CD4-positive, alpha-beta T cell (primary cell): ENCODE results near the gene CLDN19. TPM values are rescaled to one million over a fixed set of nuclear protein-coding genes. Genes with fewer than 3 reads are reported as not detected.

ENCODE experiments used
- ATAC-seq: fragments of 200-7000 bp; cut with Tn5 transposase; one replicate; pipeline ENCODE4 v1.10.0; 2022; ENCODE audit warnings: mild to moderate bottlenecking; ENCODE audit not compliant: poor library complexity
- CTCF ChIA-PET: fragments of 350-600 bp; sonication (Branson Sonifier 250); formaldehyde crosslinking; loops from one replicate; lab custom pipeline; 2021; ENCODE audit warnings: antibody characterized with exemption, inconsistent platforms; lab: Charles Lee
- POLR2A ChIA-PET: fragments of 350-600 bp; sonication (Branson Sonifier 250); formaldehyde crosslinking; loops from one replicate; lab custom pipeline; 2021; ENCODE audit warnings: antibody characterized with exemption, inconsistent platforms; lab: Charles Lee
- DNase-seq, 14 experiments: peaks; one replicate each; pipeline ENCODE4 v3.0.0-alpha.2; 2013 to 2020; ENCODE audit warnings: mixed read lengths in 2 of 14
- H3K27ac ChIP-seq, 2 donors: one replicate each; pipeline versions ENCODE4 v1.5.1 to v1.7.0; 2013; ENCODE audit warnings: low read length in 2 of 2, low read depth in 1 of 2, mild to moderate bottlenecking in 1 of 2
- H3K27me3 ChIP-seq, 2 experiments: 1 replicate in 1 of 2; 2 replicates in 1 of 2; pipeline versions ENCODE4 v1.6.1 to v1.7.0; 2013; ENCODE audit warnings: low read length in 2 of 2, control low read depth in 1 of 2, mild to moderate bottlenecking in 1 of 2, moderate library complexity in 1 of 2; ENCODE audit not compliant: insufficient read depth in 2 of 2, control insufficient read depth in 1 of 2
- H3K36me3 ChIP-seq: one replicate; pipeline ENCODE4 v1.6.1; 2013; ENCODE audit warnings: low read length, control low read depth; ENCODE audit not compliant: insufficient read depth
- H3K4me1 ChIP-seq: one replicate; pipeline ENCODE4 v1.6.1; 2013; ENCODE audit warnings: low read length, control low read depth; ENCODE audit not compliant: insufficient read depth
- H3K4me3 ChIP-seq: one replicate; pipeline ENCODE4 v1.5.1; 2013; ENCODE audit warnings: mild to moderate bottlenecking, low read length, moderate library complexity
- H3K9me3 ChIP-seq, 2 experiments: 1 replicate in 1 of 2; 2 replicates in 1 of 2; pipeline versions ENCODE4 v1.6.1 to v1.7.0; 2013; ENCODE audit warnings: low read length in 2 of 2, mild to moderate bottlenecking in 2 of 2, control low read depth in 1 of 2, moderate library complexity in 1 of 2; ENCODE audit not compliant: control insufficient read depth in 1 of 2, insufficient read depth in 1 of 2
- H3K27ac Mint-ChIP-seq: one replicate; pipeline ENCODE4 v1.8.0; 2020; ENCODE audit warnings: mixed read lengths
- H3K27me3 Mint-ChIP-seq: one replicate; pipeline ENCODE4 v1.8.0; 2021; ENCODE audit warnings: mixed read lengths
- H3K36me3 Mint-ChIP-seq: one replicate; pipeline ENCODE4 v1.8.0; 2021; ENCODE audit warnings: low read depth, mixed read lengths
- H3K4me1 Mint-ChIP-seq: one replicate; pipeline ENCODE4 v1.8.0; 2021; ENCODE audit warnings: low read depth, mixed read lengths
- H3K4me3 Mint-ChIP-seq: one replicate; pipeline ENCODE4 v1.8.0; 2020; ENCODE audit warnings: mild to moderate bottlenecking, mixed read lengths
- H3K9me3 Mint-ChIP-seq: one replicate; pipeline ENCODE4 v1.8.0; 2020; ENCODE audit warnings: mixed read lengths
- CTCF ChIP-seq: fragments of 200-600 bp; IDR thresholded peaks from one replicate; pipeline ENCODE4 v1.8.0; 2022; ENCODE audit warnings: antibody characterized with exemption, mild to moderate bottlenecking
- intact Hi-C, 2 experiments: fragments of 100-400 bp; cut with DNase I in 1 of 2; cut with micrococcal nuclease in 1 of 2; formaldehyde crosslinking; loops; one replicate each; pipeline versions ENCODE4 v1.15.1 to v1.9.0; 2023 to 2025; cut with DNase I, micrococcal nuclease
- total RNA-seq, 174 experiments: library from RNA in 2 of 174; stranded (reverse) in 2 of 174; gene quantifications; one replicate each; pipeline ENCODE4 v1.2.3 and lab custom pipeline; 2021 to 2026

Gene CLDN19
- total RNA-seq, 2 experiments from 2014 or later: not detected

DNA sequence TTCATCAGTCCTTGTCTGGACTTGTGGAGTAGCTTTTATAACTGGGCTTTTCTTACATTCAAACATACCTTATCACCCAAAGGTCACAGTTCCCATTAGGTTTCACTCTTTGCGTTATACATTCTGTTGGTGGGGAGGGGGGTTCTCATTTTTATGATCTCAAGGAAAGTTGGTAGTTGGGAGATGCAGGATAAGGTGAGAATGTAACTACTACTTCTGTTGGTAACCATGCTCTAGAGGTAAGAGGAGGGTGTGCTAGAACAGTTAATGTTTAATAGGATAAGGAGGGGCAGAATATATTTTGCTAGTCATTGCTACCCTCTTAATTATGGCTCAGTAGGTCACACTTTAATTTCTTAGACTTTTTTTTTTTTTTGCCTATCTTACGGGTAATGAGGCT lies 47.1 kb downstream of the CLDN19 start:
- H3K27ac ChIP-seq: no peak overlapping the region

DNA sequence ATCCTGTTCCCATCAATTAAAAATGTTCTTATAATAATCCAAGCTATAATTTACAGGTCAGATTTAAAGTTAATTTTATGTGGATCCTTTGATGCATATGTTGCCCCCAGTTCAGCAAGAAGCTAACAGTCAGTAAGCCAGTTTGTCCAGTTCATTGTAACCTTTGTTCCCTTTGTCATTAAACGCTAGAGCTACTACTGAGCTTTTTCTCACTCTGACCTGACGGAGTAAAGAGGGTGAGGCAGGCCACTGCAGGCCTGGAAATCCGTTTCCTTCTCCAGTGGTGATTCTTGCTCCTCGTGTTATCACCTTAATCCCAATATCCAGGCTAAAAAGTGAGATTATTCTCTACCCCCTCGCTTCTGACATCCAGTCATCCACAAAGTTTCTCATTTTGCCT lies 47.6 kb downstream of the CLDN19 start:
- ChIA-PET POLR2A (interaction anchor here (1.0 to 4.7 kb wide), 2 partner anchors 10 to 202 kb away, joined by 3 to 37 read pairs; partner anchors contain the start of gene YBX1), CTCF (interaction anchor here (0.6 to 0.7 kb wide), 2 partner anchors 31 to 35 kb away, joined by 3 read pairs; partner anchors contain the start of gene PPIH)
- peaks cover 45% of the 10 kb centered on the region for H3K36me3 ChIP-seq
- H3K27ac ChIP-seq: no peak overlapping the region
- peaks cover 27% of the 10 kb centered on the region for H3K4me1 ChIP-seq
- no peak for ATAC-seq
- DNase-seq: no peak
- TF ChIP-seq CTCF: no peak
- no peak overlapping the region for H3K4me3 ChIP-seq
- intact Hi-C loops: loop anchor here in 1 of 2 experiments (10.0 kb wide), 1 partner anchor 48 kb away; no protein-coding TSS in a partner anchor
- Mint-ChIP-seq H3K27me3 (no peaks in the 10 kb centered on the region), H3K9me3 (no peaks in the 10 kb centered on the region), H3K4me3 (no peak overlapping the region), H3K36me3 (peaks cover 66% of the 10 kb centered on the region), H3K27ac (peak overlapping the region; percentile 35), H3K4me1 (peaks cover 84% of the 10 kb centered on the region)
- no peaks in the 10 kb centered on the region for H3K27me3 ChIP-seq
- no peaks in the 10 kb centered on the region for H3K9me3 ChIP-seq

More for the DNA sequence above, 47.1 kb downstream of the CLDN19 start:
- no peaks in the 10 kb centered on the region for H3K9me3 Mint-ChIP-seq
- H3K4me3 ChIP-seq: no peak overlapping the region
- no peaks in the 10 kb centered on the region for H3K9me3 ChIP-seq
- H3K4me1 ChIP-seq: peaks cover 23% of the 10 kb centered on the region
- ChIA-PET CTCF (interaction anchor here (0.7 kb wide), 1 partner anchor 35 kb away, joined by 3 read pairs; the partner anchor contains the start of gene PPIH), POLR2A (interaction anchor here (4.7 kb wide), 1 partner anchor 11 kb away, joined by 37 read pairs; the partner anchor contains the start of gene YBX1)
- H3K27me3 Mint-ChIP-seq: no peaks in the 10 kb centered on the region
- intact Hi-C loops: loop anchor here in 1 of 2 experiments (10.0 kb wide), 1 partner anchor 48 kb away; no protein-coding TSS in a partner anchor
- no peak for TF ChIP-seq CTCF
- ATAC-seq (no peak), DNase-seq (no peak)
- H3K36me3 ChIP-seq: peaks cover 45% of the 10 kb centered on the region
- peak overlapping the region; percentile 35 for H3K27ac Mint-ChIP-seq
- no peak overlapping the region for H3K4me3 Mint-ChIP-seq
- H3K36me3 Mint-ChIP-seq: peaks cover 66% of the 10 kb centered on the region
- H3K27me3 ChIP-seq: no peaks in the 10 kb centered on the region
- peaks cover 80% of the 10 kb centered on the region for H3K4me1 Mint-ChIP-seq

DNA sequence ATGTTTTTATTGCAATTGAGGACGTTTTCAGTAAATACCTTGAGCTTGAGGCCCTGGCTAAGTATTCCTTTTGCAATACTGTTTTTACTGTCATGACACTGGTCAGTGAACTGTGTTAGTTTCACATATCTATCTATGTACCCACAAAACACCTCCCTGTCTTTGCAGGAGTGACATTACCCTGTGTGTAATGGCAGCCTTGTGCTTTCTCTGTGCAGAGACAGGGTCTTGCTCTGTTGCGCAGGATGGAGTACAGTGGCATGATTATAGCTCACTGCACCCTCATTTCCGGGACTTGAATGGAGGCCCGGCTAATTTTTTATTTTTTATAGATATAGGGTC lies 48.9 kb downstream of the CLDN19 start:
- Histone ChIP-seq H3K9me3 (no peaks in the 10 kb centered on the region), H3K27me3 (no peaks in the 10 kb centered on the region), H3K36me3 (peaks cover 36% of the 10 kb centered on the region), H3K4me3 (no peak overlapping the region), H3K4me1 (peaks cover 41% of the 10 kb centered on the region), H3K27ac (no peak overlapping the region)
- ATAC-seq (no peak), DNase-seq (no peak)
- POLR2A ChIA-PET: interaction anchor here (0.7 to 4.7 kb wide), 6 partner anchors 9 to 763 kb away, joined by 3 to 37 read pairs (median 3); partner anchors contain the start of genes C1orf50, HYI, PPIH and YBX1
- peaks cover 97% of the 10 kb centered on the region for H3K4me1 Mint-ChIP-seq
- H3K9me3 Mint-ChIP-seq: no peaks in the 10 kb centered on the region
- peak overlapping the region; percentile 52 for H3K27ac Mint-ChIP-seq
- no peaks in the 10 kb centered on the region for H3K27me3 Mint-ChIP-seq
- no peak for TF ChIP-seq CTCF
- H3K4me3 Mint-ChIP-seq: no peak overlapping the region
- CTCF ChIA-PET: interaction anchor here (1.4 kb wide), 1 partner anchor 42 kb away, joined by 3 read pairs; no protein-coding TSS in a partner anchor
- peaks cover 65% of the 10 kb centered on the region for H3K36me3 Mint-ChIP-seq
- intact Hi-C loops: loop anchor here (1.0 to 10.0 kb wide), 2 partner anchors 46 to 113 kb away; no protein-coding TSS in a partner anchor
